HG03060 (cell line): Measurements from ENCODE around the gene SMARCB1.

Experiments used
- ATAC-seq: cut with Tn5 transposase; IDR thresholded peaks from one replicate; pipeline ENCODE4 v1.9.1; 2021; ENCODE audit warnings: low read depth, moderate number of reproducible peaks; ENCODE audit not compliant: unreplicated experiment

SMARCB1 gene

GRCh38 chr22:23828800-23829680 lies 42.3 kb downstream of the SMARCB1 start:
- ATAC-seq = no peak

GRCh38 chr22:23829845-23830372 lies 43.1 kb downstream of the SMARCB1 start:
- no peak for ATAC-seq

GRCh38 chr22:23831261-23831660 lies 44.5 kb downstream of the SMARCB1 start:
- no peak for ATAC-seq

GRCh38 chr22:23831781-23832180 lies 45.0 kb downstream of the SMARCB1 start:
- ATAC-seq = no peak

GRCh38 chr22:23832226-23833016 lies 45.7 kb downstream of the SMARCB1 start:
- ATAC-seq = no peak

GRCh38 chr22:23833017-23833751 lies 46.4 kb downstream of the SMARCB1 start:
- no peak for ATAC-seq

- ATAC-seq = no peak
Observed at GRCh38 chr22:23833911-23834317, 47.1 kb downstream of the SMARCB1 start.

- ATAC-seq = no peak
Observed at GRCh38 chr22:23834406-23834792, 47.6 kb downstream of the SMARCB1 start.

- ATAC-seq = no peak
Observed at GRCh38 chr22:23834793-23835483, 48.2 kb downstream of the SMARCB1 start.

GRCh38 chr22:23835484-23836144 lies 48.8 kb downstream of the SMARCB1 start:
- no peak for ATAC-seq

GRCh38 chr22:23836281-23836680 lies 49.5 kb downstream of the SMARCB1 start:
- no peak for ATAC-seq

GRCh38 chr22:23836692-23837495 lies 50.1 kb downstream of the SMARCB1 start:
- no peak for ATAC-seq

GRCh38 chr22:23837496-23837859 lies 50.7 kb downstream of the SMARCB1 start:
- no peak for ATAC-seq

GRCh38 chr22:23837911-23838680 lies 51.3 kb downstream of the SMARCB1 start:
- ATAC-seq = no peak

- ATAC-seq = peak; percentile 72
Observed at GRCh38 chr22:23838681-23839468, 52.1 kb downstream of the SMARCB1 start, which contains the start of gene DERL3. TSS of gene DERL3 (minus strand) at chr22:23839006. CDS start at chr22:23838987, 19 bp downstream.

- ATAC-seq = no peak
Observed at GRCh38 chr22:23840026-23840425, 53.3 kb downstream of the SMARCB1 start.

GRCh38 chr22:23841292-23841691 lies 54.5 kb downstream of the SMARCB1 start:
- ATAC-seq = no peak
